A549 (cell line): Measurements from ENCODE around the gene PNPO. TPM values are rescaled to one million over a fixed set of nuclear protein-coding genes. Genes with fewer than 3 reads are reported as not detected.

Experiments
- ATAC-seq, 2 experiments: fragments of 200-7000 bp in 1 of 2; fragments of >200 bp in 1 of 2; cut with Nextera tagmentation in 1 of 2; cut with Tn5 transposase in 1 of 2; 3 replicates each; pipeline versions ENCODE4 v1.8.0 to v1.9.1; 2018 to 2020; ENCODE audit warnings: mild to moderate bottlenecking in 1 of 2, moderate library complexity in 1 of 2
- CTCF ChIA-PET: fragments of 300-600 bp; sonication (Branson Sonifier 250); formaldehyde crosslinking; extraction: SDS; loops from one replicate; lab custom pipeline; 2021; ENCODE audit warnings: antibody characterized with exemption, inconsistent platforms; lab: Yijun Ruan, JAX
- POLR2A ChIA-PET: fragments of 350-600 bp; formaldehyde crosslinking; extraction: SDS; loops from one replicate; lab custom pipeline; 2021; ENCODE audit warnings: antibody characterized with exemption, inconsistent platforms; lab: Yijun Ruan, JAX
- DNase-seq, 2 experiments: peaks; one replicate each; pipeline versions ENCODE4 v3.0.0 to v3.0.0-alpha.2; 2011 to 2016; ENCODE audit warnings: low read depth in 1 of 2, low spot score in 1 of 2
- FAIRE-seq: peaks from 2 replicates; lab custom pipeline; 2011; peaks lifted over from hg19 to GRCh38; lab: Jason Lieb, UNC
- H3K27ac ChIP-seq, 2 experiments: fragments of >200 bp; sonication (Bioruptor Twin); formaldehyde crosslinking; 3 replicates each; pipeline ENCODE4 v1.5.1; 2016 to 2017
- H3K4me1 ChIP-seq: fragments of >200 bp; sonication (Bioruptor Twin); formaldehyde crosslinking; 3 replicates; pipeline ENCODE4 v1.6.1; 2016
- H3K4me2 ChIP-seq: fragments of >200 bp; sonication (Bioruptor Twin); formaldehyde crosslinking; 3 replicates; pipeline ENCODE4 v1.6.1; 2016
- H3K4me3 ChIP-seq: fragments of >200 bp; sonication (Bioruptor Twin); formaldehyde crosslinking; 3 replicates; pipeline ENCODE4 v1.5.1; 2016
- H3K9me3 ChIP-seq: fragments of >200 bp; sonication (Bioruptor Twin); formaldehyde crosslinking; 3 replicates; pipeline ENCODE4 v1.6.1; 2016
- BHLHE40 ChIP-seq: IDR thresholded peaks from 2 replicates; pipeline ENCODE4 v1.6.1; 2012; ENCODE audit warnings: low read depth, low read length, inconsistent platforms
- CBX2 ChIP-seq: fragments of 200-600 bp; sonication (generic); IDR thresholded peaks from 2 replicates; pipeline ENCODE4 v1.6.1; 2016; ENCODE audit warnings: low read depth, mild to moderate bottlenecking, borderline replicate concordance
- CHD2 ChIP-seq: fragments of 150-350 bp; IDR thresholded peaks from 2 replicates; pipeline ENCODE4 v1.6.1; 2014; ENCODE audit warnings: low read length; ENCODE audit not compliant: partially characterized antibody
- EHF ChIP-seq: fragments of 250-450 bp; sonication (Bioruptor Pico); IDR thresholded peaks from 2 replicates; pipeline ENCODE4 v1.5.0; 2020; ENCODE audit warnings: mild to moderate bottlenecking
- EP300 ChIP-seq, 2 experiments: fragments of >200 bp; sonication (Bioruptor Twin); formaldehyde crosslinking; IDR thresholded peaks; 2 replicates in 1 of 2; 3 replicates in 1 of 2; pipeline ENCODE4 v1.6.1; 2016 to 2017
- ESRRA ChIP-seq: fragments of 150-350 bp; IDR thresholded peaks from 2 replicates; pipeline ENCODE4 v1.6.1; 2014; ENCODE audit warnings: mild to moderate bottlenecking, low read length, borderline replicate concordance
- FOSB ChIP-seq: fragments of 250-450 bp; sonication (Bioruptor Pico); IDR thresholded peaks from 2 replicates; pipeline ENCODE4 v1.5.0; 2020; ENCODE audit warnings: mild to moderate bottlenecking, moderate library complexity
- GATA3 ChIP-seq: IDR thresholded peaks from 2 replicates; pipeline ENCODE4 v1.6.1; 2012; ENCODE audit warnings: borderline replicate concordance
- HDAC2 ChIP-seq: fragments of 200-600 bp; sonication (generic); IDR thresholded peaks from 2 replicates; pipeline ENCODE4 v1.6.1; 2016
- HOXB13 ChIP-seq: fragments of 250-450 bp; sonication (Bioruptor Pico); IDR thresholded peaks from 2 replicates; pipeline ENCODE4 v1.5.0; 2020; ENCODE audit warnings: low read depth, mild to moderate bottlenecking, moderate library complexity
- KDM5A ChIP-seq: fragments of 200-600 bp; sonication (generic); IDR thresholded peaks from 2 replicates; pipeline ENCODE4 v1.6.1; 2016; ENCODE audit warnings: antibody characterized with exemption, mild to moderate bottlenecking
- MAZ ChIP-seq: fragments of 150-350 bp; IDR thresholded peaks from 2 replicates; pipeline ENCODE4 v1.6.1; 2014; ENCODE audit warnings: antibody characterized with exemption, low read depth, low read length, borderline replicate concordance
- MYC ChIP-seq: IDR thresholded peaks from 2 replicates; pipeline ENCODE4 v1.6.1; 2012; ENCODE audit warnings: mild to moderate bottlenecking, inconsistent platforms, low read length, improper control_type of control experiment, borderline replicate concordance
- NPAS2 ChIP-seq: fragments of 250-450 bp; sonication (Bioruptor Pico); IDR thresholded peaks from 2 replicates; pipeline ENCODE4 v1.8.0; 2022; ENCODE audit warnings: mild to moderate bottlenecking, moderate library complexity, borderline replicate concordance
- NR3C1 ChIP-seq: fragments of >200 bp; sonication (Bioruptor Twin); formaldehyde crosslinking; IDR thresholded peaks from 3 replicates; pipeline ENCODE4 v1.6.1; 2017
- RAD21 ChIP-seq, 2 experiments: fragments of >200 bp in 1 of 2; sonication (Bioruptor Twin) in 1 of 2; formaldehyde crosslinking in 1 of 2; IDR thresholded peaks in 1 of 2; conservative IDR thresholded peaks in 1 of 2; 2 replicates in 1 of 2; 3 replicates in 1 of 2; pipeline ENCODE4 v1.6.1; 2012 to 2018; ENCODE audit warnings: inconsistent platforms in 1 of 2
- RCOR1 ChIP-seq: fragments of 150-350 bp; IDR thresholded peaks from 2 replicates; pipeline ENCODE4 v1.6.1; 2014; ENCODE audit warnings: antibody characterized with exemption, low read length, low read depth
- RFX5 ChIP-seq: fragments of 450-650 bp; IDR thresholded peaks from 2 replicates; pipeline ENCODE4 v1.7.1; 2014; ENCODE audit warnings: antibody characterized with exemption, mild to moderate bottlenecking, moderate library complexity
- ZC3H11A ChIP-seq: fragments of 450-650 bp; IDR thresholded peaks from 2 replicates; pipeline ENCODE4 v1.6.1; 2014; ENCODE audit warnings: antibody characterized with exemption, mild to moderate bottlenecking
- ZFP36 ChIP-seq: fragments of 450-650 bp; IDR thresholded peaks from 2 replicates; pipeline ENCODE4 v1.6.1; 2014; ENCODE audit warnings: borderline replicate concordance; ENCODE audit not compliant: partially characterized antibody
- WGBS: methylation state at CpG from one replicate; pipeline ENCODE4 v1.1.6; 2017; ENCODE audit errors: missing lambda C conversion rate; 5-methylcytosine and 5-hydroxymethylcytosine counted together
- polyA plus RNA-seq, 4 experiments: library from polyadenylated mRNA; depleted of rRNA in 3 of 4; stranded (reverse); fragments of >200 nt; fragmentation: RNase III in 1 of 4; extraction: RNeasy Plus Mini Kit Qiagen cat#74134 plus additional on column Dnase treatment in 1 of 4; gene quantifications; 2 replicates in 3 of 4; 3 replicates in 1 of 4; pipeline ENCODE4 v1.2.3, GENCODE V29; 2011 to 2017
- TF ChIP-seq, protein P1 (sequence below): fragments of 250-450 bp; sonication (Bioruptor Pico); IDR thresholded peaks from 2 replicates; pipeline ENCODE4 v1.5.0; 2021; ENCODE audit warnings: mild to moderate bottlenecking, moderate library complexity, borderline replicate concordance
- TF ChIP-seq, protein P2 (sequence below): fragments of 250-450 bp; sonication (Bioruptor Pico); IDR thresholded peaks from 2 replicates; pipeline ENCODE4 v1.5.0; 2020; ENCODE audit warnings: low read depth, mild to moderate bottlenecking, moderate library complexity
- TF ChIP-seq, protein P3 (sequence below): fragments of 200-600 bp; sonication (generic); IDR thresholded peaks from 2 replicates; pipeline ENCODE4 v1.6.1; 2016; ENCODE audit warnings: antibody characterized with exemption, mild to moderate bottlenecking, moderate library complexity

The PNPO gene
- polyA plus RNA-seq, 2 of the 4 experiments (the other 2 are of a cell fraction): 29.5 to 40.8 TPM

DNA sequence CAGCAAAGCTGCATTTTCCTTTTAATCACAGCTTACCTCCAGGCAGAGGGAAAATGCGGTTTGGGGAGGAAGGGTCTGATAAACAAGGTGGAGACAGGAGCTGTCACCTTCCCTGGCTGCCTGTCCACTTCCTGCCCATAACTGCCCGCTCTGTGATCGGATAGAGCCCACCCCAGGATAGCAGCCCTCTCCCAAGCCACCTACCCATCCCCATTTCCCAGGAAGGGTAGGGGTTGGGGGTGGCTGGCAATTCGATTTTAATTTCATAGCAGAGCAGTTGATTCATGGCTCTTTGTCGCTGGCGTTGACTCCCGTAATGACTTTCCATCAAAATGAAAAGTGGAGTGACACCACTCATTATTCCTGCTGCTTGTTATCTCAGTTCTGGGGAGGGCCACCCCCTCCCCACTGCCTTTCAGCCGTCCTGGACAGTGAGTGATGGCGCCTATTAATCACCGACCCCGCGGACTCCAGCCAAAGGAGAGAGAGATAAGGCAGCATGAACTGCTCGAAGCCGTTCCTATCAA is 40.8 kb downstream of the PNPO start:
- POLR2A ChIA-PET: interaction anchor here (0.9 kb wide), 1 partner anchor 11 kb away, joined by 3 read pairs; the partner anchor contains the start of gene CDK5RAP3
- no peak for FAIRE-seq
- no peaks in the 10 kb centered on the region for H3K9me3 ChIP-seq
- CTCF ChIA-PET: interaction anchor here (1.0 to 38.7 kb wide), 8 partner anchors 9 to 654 kb away, joined by 3 to 1426 read pairs (median 10); partner anchors contain the start of genes CDK5RAP3, PNPO and PRR15L
- no peak overlapping the region for H3K4me3 ChIP-seq
- no peak for ATAC-seq
- H3K4me2 ChIP-seq: no peak overlapping the region
- H3K27ac ChIP-seq: no peak overlapping the region
- H3K4me1 ChIP-seq: no peaks in the 10 kb centered on the region
- no peak for DNase-seq
- WGBS: 88% methylated on average over 14 of the region's 14 CpGs
- TF ChIP-seq ZFP36 (no peak), KDM5A (no peak), EP300 (IDR thresholded peaks at IDR 0.05) (no peak), CHD2 (no peak), HDAC2 (no peak), BHLHE40 (no peak)
- TF ChIP-seq, protein P1, sequence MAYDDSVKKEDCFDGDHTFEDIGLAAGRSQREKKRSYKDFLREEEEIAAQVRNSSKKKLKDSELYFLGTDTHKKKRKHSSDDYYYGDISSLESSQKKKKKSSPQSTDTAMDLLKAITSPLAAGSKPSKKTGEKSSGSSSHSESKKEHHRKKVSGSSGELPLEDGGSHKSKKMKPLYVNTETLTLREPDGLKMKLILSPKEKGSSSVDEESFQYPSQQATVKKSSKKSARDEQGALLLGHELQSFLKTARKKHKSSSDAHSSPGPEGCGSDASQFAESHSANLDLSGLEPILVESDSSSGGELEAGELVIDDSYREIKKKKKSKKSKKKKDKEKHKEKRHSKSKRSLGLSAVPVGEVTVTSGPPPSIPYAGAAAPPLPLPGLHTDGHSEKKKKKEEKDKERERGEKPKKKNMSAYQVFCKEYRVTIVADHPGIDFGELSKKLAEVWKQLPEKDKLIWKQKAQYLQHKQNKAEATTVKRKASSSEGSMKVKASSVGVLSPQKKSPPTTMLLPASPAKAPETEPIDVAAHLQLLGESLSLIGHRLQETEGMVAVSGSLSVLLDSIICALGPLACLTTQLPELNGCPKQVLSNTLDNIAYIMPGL (CRISPR knock-in tag): no peak
- TF ChIP-seq, protein P2, sequence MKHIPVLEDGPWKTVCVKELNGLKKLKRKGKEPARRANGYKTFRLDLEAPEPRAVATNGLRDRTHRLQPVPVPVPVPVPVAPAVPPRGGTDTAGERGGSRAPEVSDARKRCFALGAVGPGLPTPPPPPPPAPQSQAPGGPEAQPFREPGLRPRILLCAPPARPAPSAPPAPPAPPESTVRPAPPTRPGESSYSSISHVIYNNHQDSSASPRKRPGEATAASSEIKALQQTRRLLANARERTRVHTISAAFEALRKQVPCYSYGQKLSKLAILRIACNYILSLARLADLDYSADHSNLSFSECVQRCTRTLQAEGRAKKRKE (CRISPR knock-in tag): no peak

DNA sequence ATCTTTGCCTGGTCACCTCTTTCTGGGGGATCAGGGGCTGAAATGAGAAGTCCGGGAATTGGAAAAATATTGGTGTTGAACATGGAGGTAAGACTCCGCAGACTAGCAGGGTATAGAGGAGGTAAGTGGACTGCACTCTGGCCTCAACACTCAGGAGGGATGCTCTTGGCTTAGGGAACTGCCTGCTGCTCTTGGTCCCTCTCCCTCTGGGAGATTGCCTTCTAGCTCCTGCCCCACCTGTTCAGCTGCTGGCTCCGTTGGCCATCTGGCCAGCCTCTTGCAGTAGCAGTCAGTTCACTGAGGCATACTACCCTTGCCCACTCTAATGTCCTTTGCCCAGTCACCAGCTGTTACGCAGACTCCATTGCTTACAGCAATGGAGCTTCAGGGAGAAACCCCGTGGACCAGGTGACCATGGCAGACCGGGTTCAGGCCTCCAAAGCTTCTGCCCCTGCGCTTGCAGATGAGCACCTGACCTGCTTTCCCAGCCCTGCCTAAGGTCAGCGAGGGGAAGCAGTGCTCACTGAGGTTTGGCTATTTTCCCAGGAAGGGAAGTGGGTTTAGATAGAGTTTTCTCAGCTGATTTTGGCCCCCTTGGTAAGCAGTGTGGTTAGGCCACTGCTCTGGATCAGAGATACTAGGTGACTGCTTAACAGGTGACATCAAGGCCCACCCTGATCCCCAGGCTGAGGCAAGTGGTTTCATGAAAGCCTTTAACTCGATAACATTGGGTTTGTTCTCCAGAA is 41.4 kb downstream of the PNPO start:
- Histone ChIP-seq H3K4me2 (no peak overlapping the region), H3K27ac (no peak overlapping the region), H3K9me3 (no peaks in the 10 kb centered on the region), H3K4me3 (no peak overlapping the region), H3K4me1 (no peaks in the 10 kb centered on the region)
- DNase-seq: no peak
- WGBS: 88% methylated on average over 9 of the region's 9 CpGs
- ChIA-PET CTCF (interaction anchor here (1.3 to 38.7 kb wide), 8 partner anchors 9 to 139 kb away, joined by 3 to 1426 read pairs (median 11); partner anchors contain the start of genes CDK5RAP3, PNPO and PRR15L), POLR2A (no interaction called here)
- ATAC-seq: no peak
- no peak for TF ChIP-seq NR3C1
- no peak for TF ChIP-seq CBX2
- no peak for TF ChIP-seq ESRRA
- TF ChIP-seq, protein P3, sequence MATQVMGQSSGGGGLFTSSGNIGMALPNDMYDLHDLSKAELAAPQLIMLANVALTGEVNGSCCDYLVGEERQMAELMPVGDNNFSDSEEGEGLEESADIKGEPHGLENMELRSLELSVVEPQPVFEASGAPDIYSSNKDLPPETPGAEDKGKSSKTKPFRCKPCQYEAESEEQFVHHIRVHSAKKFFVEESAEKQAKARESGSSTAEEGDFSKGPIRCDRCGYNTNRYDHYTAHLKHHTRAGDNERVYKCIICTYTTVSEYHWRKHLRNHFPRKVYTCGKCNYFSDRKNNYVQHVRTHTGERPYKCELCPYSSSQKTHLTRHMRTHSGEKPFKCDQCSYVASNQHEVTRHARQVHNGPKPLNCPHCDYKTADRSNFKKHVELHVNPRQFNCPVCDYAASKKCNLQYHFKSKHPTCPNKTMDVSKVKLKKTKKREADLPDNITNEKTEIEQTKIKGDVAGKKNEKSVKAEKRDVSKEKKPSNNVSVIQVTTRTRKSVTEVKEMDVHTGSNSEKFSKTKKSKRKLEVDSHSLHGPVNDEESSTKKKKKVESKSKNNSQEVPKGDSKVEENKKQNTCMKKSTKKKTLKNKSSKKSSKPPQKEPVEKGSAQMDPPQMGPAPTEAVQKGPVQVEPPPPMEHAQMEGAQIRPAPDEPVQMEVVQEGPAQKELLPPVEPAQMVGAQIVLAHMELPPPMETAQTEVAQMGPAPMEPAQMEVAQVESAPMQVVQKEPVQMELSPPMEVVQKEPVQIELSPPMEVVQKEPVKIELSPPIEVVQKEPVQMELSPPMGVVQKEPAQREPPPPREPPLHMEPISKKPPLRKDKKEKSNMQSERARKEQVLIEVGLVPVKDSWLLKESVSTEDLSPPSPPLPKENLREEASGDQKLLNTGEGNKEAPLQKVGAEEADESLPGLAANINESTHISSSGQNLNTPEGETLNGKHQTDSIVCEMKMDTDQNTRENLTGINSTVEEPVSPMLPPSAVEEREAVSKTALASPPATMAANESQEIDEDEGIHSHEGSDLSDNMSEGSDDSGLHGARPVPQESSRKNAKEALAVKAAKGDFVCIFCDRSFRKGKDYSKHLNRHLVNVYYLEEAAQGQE: no peak
- TF ChIP-seq RFX5: no peak
- no peak for TF ChIP-seq HOXB13
- TF ChIP-seq RCOR1: no peak
- no peak for TF ChIP-seq RAD21 (conservative IDR thresholded peaks at IDR 0.05 in 1 of 2, IDR thresholded peaks at IDR 0.05 in 1 of 2)
- no peak for TF ChIP-seq MYC
- no peak for TF ChIP-seq EHF (CRISPR knock-in tag)
- TF ChIP-seq MAZ: no peak
- TF ChIP-seq ZC3H11A: no peak
- no peak for TF ChIP-seq FOSB (CRISPR knock-in tag)
- no peak for TF ChIP-seq NPAS2
- no peak for TF ChIP-seq CHD2
- no peak for TF ChIP-seq GATA3
- FAIRE-seq: no peak
